Measurements from ENCODE around the gene FOXP4.

FOXP4 gene

GRCh38 chr6:41634657-41635056 lies 88.5 kb downstream of the FOXP4 start:
- no peak for DNase-seq

GRCh38 chr6:41635365-41635764 lies 89.2 kb downstream of the FOXP4 start:
- no peak for DNase-seq

- no peak for DNase-seq
These were observed 90.6 kb downstream of the FOXP4 start for GRCh38 chr6:41636833-41637193.

GRCh38 chr6:41637194-41638001 lies 91.2 kb downstream of the FOXP4 start:
- no peak for DNase-seq

- DNase-seq: no peak
These were observed 92.1 kb downstream of the FOXP4 start, which contains the start of gene MDFI for GRCh38 chr6:41638002-41638934. MDFI (plus strand) TSS chr6:41638468; CDS start chr6:41638750, 282 bp downstream.

GRCh38 chr6:41638935-41639808 lies 93.0 kb downstream of the FOXP4 start:
- DNase-seq: no peak

- no peak for DNase-seq
These were observed 93.7 kb downstream of the FOXP4 start for GRCh38 chr6:41639809-41640371.

GRCh38 chr6:41640426-41640825 lies 94.2 kb downstream of the FOXP4 start:
- DNase-seq: no peak

- no peak for DNase-seq
These were observed 95.3 kb downstream of the FOXP4 start for GRCh38 chr6:41641352-41641925.

- DNase-seq: no peak
These were observed 96.1 kb downstream of the FOXP4 start for GRCh38 chr6:41642090-41642959.

GRCh38 chr6:41642960-41643898 lies 97.0 kb downstream of the FOXP4 start:
- no peak for DNase-seq

- DNase-seq: no peak
These were observed 97.7 kb downstream of the FOXP4 start for GRCh38 chr6:41643899-41644269.

GRCh38 chr6:41644297-41644879 lies 98.2 kb downstream of the FOXP4 start:
- no peak for DNase-seq

- DNase-seq: no peak
These were observed 98.9 kb downstream of the FOXP4 start for GRCh38 chr6:41645007-41645618.

GRCh38 chr6:41646026-41646795 lies 100.0 kb downstream of the FOXP4 start:
- DNase-seq: no peak

GRCh38 chr6:41647061-41647511 lies 100.9 kb downstream of the FOXP4 start:
- DNase-seq: no peak

- DNase-seq: no peak
These were observed 101.9 kb downstream of the FOXP4 start for GRCh38 chr6:41648070-41648585.

GRCh38 chr6:41648921-41649320 lies 102.7 kb downstream of the FOXP4 start:
- no peak for DNase-seq

Data from stimulated activated naive CD4-positive, alpha-beta T cell treated with Interleukin-2 at 50 U/mL for 16 hours (primary cell).